ENCODE data around the gene SETBP1.

SETBP1 gene

GRCh38 chr18:44812426-44812825 is 131.7 kb downstream of the SETBP1 start:
- no peaks in the 10 kb centered on the region for H3K9me3 Mint-ChIP-seq
- H3K27ac Mint-ChIP-seq, result no peak overlapping the region
- H3K4me1 Mint-ChIP-seq, result peaks cover 53% of the 10 kb centered on the region
- no peak for TF ChIP-seq CTCF (IDR thresholded peaks at IDR 0.05)
- peaks cover 7% of the 10 kb centered on the region for H3K27me3 Mint-ChIP-seq (ENCODE audit: low read depth, poor library complexity)
- peaks cover 28% of the 10 kb centered on the region for H3K36me3 Mint-ChIP-seq (ENCODE audit: low read depth)
- H3K4me3 Mint-ChIP-seq, result no peak overlapping the region
- DNase-seq, result no peak

GRCh38 chr18:44813586-44813985 is 132.9 kb downstream of the SETBP1 start:
- H3K9me3 Mint-ChIP-seq, result no peaks in the 10 kb centered on the region
- H3K27me3 Mint-ChIP-seq (ENCODE audit: low read depth, poor library complexity), result peaks cover 7% of the 10 kb centered on the region
- no peak for DNase-seq
- peaks cover 53% of the 10 kb centered on the region for H3K4me1 Mint-ChIP-seq
- H3K27ac Mint-ChIP-seq, result no peak overlapping the region
- no peak for TF ChIP-seq CTCF (IDR thresholded peaks at IDR 0.05)
- H3K4me3 Mint-ChIP-seq, result no peak overlapping the region
- peaks cover 19% of the 10 kb centered on the region for H3K36me3 Mint-ChIP-seq (ENCODE audit: low read depth)

- Mint-ChIP-seq H3K27ac (no peak overlapping the region), H3K36me3 (ENCODE audit: low read depth) (peaks cover 18% of the 10 kb centered on the region), H3K4me1 (peaks cover 55% of the 10 kb centered on the region), H3K27me3 (ENCODE audit: low read depth, poor library complexity) (peaks cover 7% of the 10 kb centered on the region), H3K4me3 (peak overlapping the region; percentile 14), H3K9me3 (no peaks in the 10 kb centered on the region)
- TF ChIP-seq CTCF (IDR thresholded peaks at IDR 0.05), result no peak
- no peak for DNase-seq
Observed at GRCh38 chr18:44815108-44815507, 134.4 kb downstream of the SETBP1 start.

DNA sequence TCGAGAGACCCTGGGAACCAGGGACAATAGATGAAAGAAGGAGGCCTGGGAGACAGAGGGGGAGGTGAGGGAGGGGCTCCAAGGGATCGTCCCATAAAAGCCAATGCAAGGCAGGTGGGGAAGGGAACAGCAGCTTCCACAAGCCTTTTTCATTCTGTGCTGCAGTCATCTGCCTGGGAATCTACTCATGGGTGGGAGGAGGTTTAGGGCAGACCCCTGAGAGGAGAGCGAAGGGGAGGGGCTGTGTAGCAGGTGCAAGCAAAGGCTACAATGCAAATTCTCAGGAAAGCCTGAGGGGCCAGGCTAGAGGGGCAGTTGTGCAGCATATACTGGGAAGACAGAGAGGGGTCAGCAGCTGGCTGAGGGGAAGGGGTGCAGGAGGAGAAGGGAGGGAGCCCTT is 135.4 kb downstream of the SETBP1 start:
- no peak for TF ChIP-seq CTCF (IDR thresholded peaks at IDR 0.05)
- Mint-ChIP-seq H3K9me3 (no peaks in the 10 kb centered on the region), H3K27ac (peak overlapping the region; percentile 89), H3K27me3 (ENCODE audit: low read depth, poor library complexity) (peaks cover 7% of the 10 kb centered on the region), H3K4me1 (peaks cover 56% of the 10 kb centered on the region), H3K36me3 (ENCODE audit: low read depth) (peaks cover 16% of the 10 kb centered on the region), H3K4me3 (peak overlapping the region; percentile 38)
- no peak for DNase-seq

GRCh38 chr18:44816477-44816876 is 135.8 kb downstream of the SETBP1 start:
- Mint-ChIP-seq H3K27ac (peak overlapping the region; percentile 82), H3K36me3 (ENCODE audit: low read depth) (peaks cover 17% of the 10 kb centered on the region), H3K4me1 (peaks cover 60% of the 10 kb centered on the region), H3K4me3 (peak overlapping the region; percentile 51), H3K9me3 (no peaks in the 10 kb centered on the region), H3K27me3 (ENCODE audit: low read depth, poor library complexity) (peaks cover 7% of the 10 kb centered on the region)
- no peak for TF ChIP-seq CTCF (IDR thresholded peaks at IDR 0.05)
- DNase-seq, result no peak

GRCh38 chr18:44817831-44818473 is 137.3 kb downstream of the SETBP1 start:
- TF ChIP-seq CTCF (IDR thresholded peaks at IDR 0.05), result no peak
- Mint-ChIP-seq H3K27me3 (ENCODE audit: low read depth, poor library complexity) (peaks cover 7% of the 10 kb centered on the region), H3K4me1 (peaks cover 67% of the 10 kb centered on the region), H3K27ac (peak overlapping the region; percentile 96), H3K36me3 (ENCODE audit: low read depth) (peaks cover 23% of the 10 kb centered on the region), H3K4me3 (no peak overlapping the region), H3K9me3 (no peaks in the 10 kb centered on the region)
- DNase-seq, result no peak

Measured in nephron progenitor cell (in vitro differentiated cells).